ENCODE results near the gene TVP23C.
A peak's percentile ranks its signal among the peaks of the same experiment; 100 is the strongest.

The TVP23C gene

GRCh38 chr17:15478845-15479244 is 84.4 kb downstream of the TVP23C start:
- no peak for DNase-seq
- H3K9ac ChIP-seq (ENCODE audit: low read length) = no peak overlapping the region
- no peak overlapping the region for H3K4me3 ChIP-seq (ENCODE audit: low read depth, low read length)
- peaks cover 5 to 10% of the 10 kb centered on the region in 2 experiments for H3K4me1 ChIP-seq (ENCODE audit: control insufficient read depth in 1 of 2, insufficient read depth in 2 of 2, low read length in 2 of 2)
- no peak overlapping the region for H4K12ac ChIP-seq (ENCODE audit: low read depth, low read length)
- H3K27ac ChIP-seq (ENCODE audit: low read depth, low read length) = no peak overlapping the region
- H3K4me2 ChIP-seq (ENCODE audit: low read length) = no peak overlapping the region
- no peak overlapping the region for H2AK5ac ChIP-seq (ENCODE audit: low read length)
- no peaks in the 10 kb centered on the region for H3K27me3 ChIP-seq (ENCODE audit: insufficient read depth, low read length)
- peak overlapping the region; percentile 35 for H4K91ac ChIP-seq (ENCODE audit: low read depth, low read length)
- H3K9me3 ChIP-seq (ENCODE audit: insufficient read depth, low read depth, low read length) = no peaks in the 10 kb centered on the region
- H3K36me3 ChIP-seq (ENCODE audit: control insufficient read depth in 1 of 2, insufficient read depth in 2 of 2, low read length in 2 of 2) = peaks cover 0 to 5% of the 10 kb centered on the region in 2 experiments
- H3K79me2 ChIP-seq (ENCODE audit: control insufficient read depth, insufficient read depth, low read length, poor library complexity) = no peaks in the 10 kb centered on the region
- H3K4ac ChIP-seq (ENCODE audit: low read depth, low read length) = no peak overlapping the region
- no peaks in the 10 kb centered on the region for H3K79me1 ChIP-seq (ENCODE audit: low read length)
- H3K14ac ChIP-seq (ENCODE audit: low read length) = no peak overlapping the region
- no peak overlapping the region for H2AFZ ChIP-seq (ENCODE audit: insufficient read depth, low read length, poor library complexity)
- no peak overlapping the region for H2BK5ac ChIP-seq (ENCODE audit: low read depth, low read length, poor library complexity)
- H3K18ac ChIP-seq (ENCODE audit: low read length) = no peak overlapping the region
- no peak overlapping the region for H3K23ac ChIP-seq (ENCODE audit: low read length)
- no peak overlapping the region for H2BK120ac ChIP-seq (ENCODE audit: insufficient read depth, low read length, poor library complexity)
- no CpG with 5 or more reads among the region's 5 CpGs for WGBS (ENCODE audit: extremely low coverage, insufficient coverage, insufficient read length)
- H2BK12ac ChIP-seq (ENCODE audit: low read length) = peak overlapping the region; percentile 54
- H4K8ac ChIP-seq (ENCODE audit: low read depth, low read length) = no peak overlapping the region

GRCh38 chr17:15475631-15476354 is 87.5 kb downstream of the TVP23C start:
- no peak overlapping the region for H2AK5ac ChIP-seq (ENCODE audit: low read length)
- H3K4ac ChIP-seq (ENCODE audit: low read depth, low read length) = no peak overlapping the region
- H3K14ac ChIP-seq (ENCODE audit: low read length) = no peak overlapping the region
- no peak overlapping the region for H2AFZ ChIP-seq (ENCODE audit: insufficient read depth, low read length, poor library complexity)
- no peak overlapping the region for H3K9ac ChIP-seq (ENCODE audit: low read length)
- H4K12ac ChIP-seq (ENCODE audit: low read depth, low read length) = no peak overlapping the region
- H3K36me3 ChIP-seq (ENCODE audit: control insufficient read depth in 1 of 2, insufficient read depth in 2 of 2, low read length in 2 of 2) = no peaks in the 10 kb centered on the region
- no peak overlapping the region for H3K27ac ChIP-seq (ENCODE audit: low read depth, low read length)
- peak in 1 of 2 donors; percentile 59 for DNase-seq
- no peaks in the 10 kb centered on the region for H3K27me3 ChIP-seq (ENCODE audit: insufficient read depth, low read length)
- no peak overlapping the region for H4K91ac ChIP-seq (ENCODE audit: low read depth, low read length)
- H3K79me1 ChIP-seq (ENCODE audit: low read length) = no peaks in the 10 kb centered on the region
- no peaks in the 10 kb centered on the region for H3K9me3 ChIP-seq (ENCODE audit: insufficient read depth, low read depth, low read length)
- H3K18ac ChIP-seq (ENCODE audit: low read length) = no peak overlapping the region
- no peak overlapping the region for H2BK5ac ChIP-seq (ENCODE audit: low read depth, low read length, poor library complexity)
- no peak overlapping the region for H2BK12ac ChIP-seq (ENCODE audit: low read length)
- no CpG with 5 or more reads among the region's 8 CpGs for WGBS (ENCODE audit: extremely low coverage, insufficient coverage, insufficient read length)
- no peak overlapping the region for H3K23ac ChIP-seq (ENCODE audit: low read length)
- no peaks in the 10 kb centered on the region for H3K79me2 ChIP-seq (ENCODE audit: control insufficient read depth, insufficient read depth, low read length, poor library complexity)
- no peak overlapping the region for H3K4me2 ChIP-seq (ENCODE audit: low read length)
- no peak overlapping the region for H4K8ac ChIP-seq (ENCODE audit: low read depth, low read length)
- H3K4me1 ChIP-seq (ENCODE audit: control insufficient read depth in 1 of 2, insufficient read depth in 2 of 2, low read length in 2 of 2) = peaks cover 5 to 16% of the 10 kb centered on the region in 2 experiments
- no peak overlapping the region for H2BK120ac ChIP-seq (ENCODE audit: insufficient read depth, low read length, poor library complexity)
- no peak overlapping the region for H3K4me3 ChIP-seq (ENCODE audit: low read depth, low read length)

- Histone ChIP-seq H3K4me1 (ENCODE audit: control insufficient read depth in 1 of 2, insufficient read depth in 2 of 2, low read length in 2 of 2) (peaks cover 17 to 25% of the 10 kb centered on the region in 2 experiments), H3K79me2 (ENCODE audit: control insufficient read depth, insufficient read depth, low read length, poor library complexity) (no peaks in the 10 kb centered on the region), H3K9me3 (ENCODE audit: insufficient read depth, low read depth, low read length) (no peaks in the 10 kb centered on the region), H2AFZ (ENCODE audit: insufficient read depth, low read length, poor library complexity) (no peak overlapping the region), H2BK12ac (ENCODE audit: low read length) (no peak overlapping the region), H2BK120ac (ENCODE audit: insufficient read depth, low read length, poor library complexity) (no peak overlapping the region), H4K91ac (ENCODE audit: low read depth, low read length) (no peak overlapping the region), H3K9ac (ENCODE audit: low read length) (no peak overlapping the region), H3K23ac (ENCODE audit: low read length) (no peak overlapping the region), H3K18ac (ENCODE audit: low read length) (no peak overlapping the region), H2AK5ac (ENCODE audit: low read length) (no peak overlapping the region), H4K12ac (ENCODE audit: low read depth, low read length) (no peak overlapping the region), H4K8ac (ENCODE audit: low read depth, low read length) (no peak overlapping the region), H3K27me3 (ENCODE audit: insufficient read depth, low read length) (no peaks in the 10 kb centered on the region), H3K4ac (ENCODE audit: low read depth, low read length) (no peak overlapping the region), H2BK5ac (ENCODE audit: low read depth, low read length, poor library complexity) (no peak overlapping the region), H3K4me3 (ENCODE audit: low read depth, low read length) (no peak overlapping the region), H3K27ac (ENCODE audit: low read depth, low read length) (no peak overlapping the region), H3K14ac (ENCODE audit: low read length) (no peak overlapping the region), H3K36me3 (ENCODE audit: control insufficient read depth in 1 of 2, insufficient read depth in 2 of 2, low read length in 2 of 2) (no peaks in the 10 kb centered on the region), H3K79me1 (ENCODE audit: low read length) (no peaks in the 10 kb centered on the region), H3K4me2 (ENCODE audit: low read length) (no peak overlapping the region)
- WGBS (ENCODE audit: extremely low coverage, insufficient coverage, insufficient read length) = no CpG with 5 or more reads among the region's 3 CpGs
- no peak for DNase-seq
Observed at GRCh38 chr17:15472891-15473290, 90.4 kb downstream of the TVP23C start.

- Histone ChIP-seq H3K14ac (ENCODE audit: low read length) (no peak overlapping the region), H3K4ac (ENCODE audit: low read depth, low read length) (no peak overlapping the region), H3K9ac (ENCODE audit: low read length) (no peak overlapping the region), H3K9me3 (ENCODE audit: insufficient read depth, low read depth, low read length) (peaks cover 2% of the 10 kb centered on the region), H3K27ac (ENCODE audit: low read depth, low read length) (no peak overlapping the region), H3K4me1 (ENCODE audit: control insufficient read depth in 1 of 2, insufficient read depth in 2 of 2, low read length in 2 of 2) (peaks cover 18 to 30% of the 10 kb centered on the region in 2 experiments), H2BK12ac (ENCODE audit: low read length) (no peak overlapping the region), H3K4me2 (ENCODE audit: low read length) (no peak overlapping the region), H2AK5ac (ENCODE audit: low read length) (no peak overlapping the region), H3K23ac (ENCODE audit: low read length) (no peak overlapping the region), H4K8ac (ENCODE audit: low read depth, low read length) (no peak overlapping the region), H3K79me1 (ENCODE audit: low read length) (no peaks in the 10 kb centered on the region), H2BK120ac (ENCODE audit: insufficient read depth, low read length, poor library complexity) (no peak overlapping the region), H3K79me2 (ENCODE audit: control insufficient read depth, insufficient read depth, low read length, poor library complexity) (no peaks in the 10 kb centered on the region), H3K36me3 (ENCODE audit: control insufficient read depth in 1 of 2, insufficient read depth in 2 of 2, low read length in 2 of 2) (peaks cover 0 to 2% of the 10 kb centered on the region in 2 experiments), H3K18ac (ENCODE audit: low read length) (no peak overlapping the region), H3K4me3 (ENCODE audit: low read depth, low read length) (no peak overlapping the region), H2AFZ (ENCODE audit: insufficient read depth, low read length, poor library complexity) (no peak overlapping the region), H4K12ac (ENCODE audit: low read depth, low read length) (no peak overlapping the region), H4K91ac (ENCODE audit: low read depth, low read length) (no peak overlapping the region), H3K27me3 (ENCODE audit: insufficient read depth, low read length) (no peaks in the 10 kb centered on the region), H2BK5ac (ENCODE audit: low read depth, low read length, poor library complexity) (no peak overlapping the region)
- no peak for DNase-seq
- no CpG with 5 or more reads among the region's 7 CpGs for WGBS (ENCODE audit: extremely low coverage, insufficient coverage, insufficient read length)
Observed at GRCh38 chr17:15470536-15470935, 92.7 kb downstream of the TVP23C start.
